GM19438 (cell line): ENCODE results near the gene AP1G2.

Experiments
- ATAC-seq: cut with Tn5 transposase; IDR thresholded peaks from one replicate; pipeline ENCODE4 v1.9.1; 2021; ENCODE audit warnings: low read depth; ENCODE audit not compliant: unreplicated experiment

AP1G2 gene

GRCh38 chr14:23520899-23521533 is 46.6 kb downstream of the AP1G2 start:
- no peak for ATAC-seq

GRCh38 chr14:23518709-23519108 is 48.9 kb downstream of the AP1G2 start:
- no peak for ATAC-seq

GRCh38 chr14:23517650-23518326 is 49.8 kb downstream of the AP1G2 start:
- no peak for ATAC-seq

- ATAC-seq: no peak
These were observed 53.0 kb downstream of the AP1G2 start for GRCh38 chr14:23514644-23514957.

- ATAC-seq: no peak
These were observed 53.6 kb downstream of the AP1G2 start for GRCh38 chr14:23513818-23514643.

GRCh38 chr14:23513005-23513817 is 54.4 kb downstream of the AP1G2 start:
- ATAC-seq: no peak

GRCh38 chr14:23512156-23512555 is 55.4 kb downstream of the AP1G2 start:
- ATAC-seq: no peak
